Measurements from ENCODE around the gene DYNLL1. TPM values are rescaled to one million over a fixed set of nuclear protein-coding genes. Genes with fewer than 3 reads are reported as not detected.

The DYNLL1 gene
- total and polyA plus RNA-seq, 2 donors (not counting 3 experiments of a cell fraction or from before 2014, with no cell fraction given), result 469 to 600 TPM

DNA sequence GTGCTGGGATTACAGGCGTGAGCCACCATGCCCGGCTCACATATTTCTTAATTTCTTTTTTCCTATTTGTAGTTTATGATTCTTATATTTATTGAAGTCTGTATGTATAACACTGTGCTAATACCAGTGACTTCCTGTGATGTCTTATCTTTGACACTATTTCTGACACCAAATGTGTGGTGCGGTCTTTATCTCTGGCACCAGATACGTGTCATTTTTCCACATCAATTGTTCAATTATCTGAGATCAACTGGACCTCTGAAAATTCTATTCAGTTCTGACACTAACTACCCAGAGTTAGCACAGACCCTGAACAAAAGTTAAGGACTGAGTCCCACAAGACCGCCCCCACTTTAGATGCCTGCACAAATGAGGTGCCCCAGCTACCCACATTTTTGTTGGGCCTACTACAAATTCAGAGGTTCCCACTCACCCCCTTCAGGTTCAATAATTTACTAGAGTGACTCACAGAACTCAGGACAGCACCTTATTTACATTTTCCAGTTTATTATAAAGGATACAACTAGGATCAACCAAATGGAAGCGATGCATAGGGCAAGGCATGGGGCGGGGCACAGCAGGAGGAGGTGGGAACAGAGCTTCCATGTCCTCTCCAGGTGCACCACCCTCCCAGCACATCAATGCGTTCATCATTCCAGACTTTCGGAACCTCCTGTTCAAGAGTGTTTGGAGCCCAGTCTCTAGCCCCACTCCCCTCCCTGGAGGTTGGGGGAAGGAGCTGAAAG is 14.7 kb upstream of the DYNLL1 start:
- Histone ChIP-seq H4K20me1 (replicated peaks; ENCODE audit: control insufficient read depth, extremely low read depth, insufficient read depth, low read length) (no peaks in the 10 kb centered on the region), H3K27ac (ENCODE audit: insufficient read depth, low read depth, low read length) (no peak overlapping the region), H3K9me3 (replicated peaks; ENCODE audit: control insufficient read depth, insufficient read depth, low read length) (no peaks in the 10 kb centered on the region), H3K4me3 (replicated peaks in 1 of 3; ENCODE audit: insufficient read depth in 1 of 3, low read depth in 1 of 3, low read length in 3 of 3) (no peak overlapping the region), H2AFZ (ENCODE audit: low read depth, low read length) (no peak overlapping the region), H3K4me1 (ENCODE audit: control insufficient read depth, extremely low read depth, insufficient read depth, low read length) (no peaks in the 10 kb centered on the region), H3K36me3 (ENCODE audit: control insufficient read depth in 2 of 2, extremely low read depth in 1 of 2, insufficient read depth in 2 of 2, low read length in 2 of 2) (no peaks in the 10 kb centered on the region), H3K27me3 (ENCODE audit: control insufficient read depth in 2 of 2, insufficient read depth in 2 of 2, low read length in 2 of 2) (no peaks in the 10 kb centered on the region), H3K4me2 (ENCODE audit: insufficient read depth, low read length) (no peak overlapping the region), H3K9me1 (replicated peaks; ENCODE audit: control insufficient read depth, extremely low read depth, insufficient read depth, low read length) (no peaks in the 10 kb centered on the region), H3K9ac (replicated peaks; ENCODE audit: extremely low read depth, insufficient read depth, low read length) (no peak overlapping the region), H3K79me2 (ENCODE audit: control insufficient read depth, insufficient read depth, low read length) (no peaks in the 10 kb centered on the region)
- TF ChIP-seq GATA2 (IDR thresholded peaks at IDR 0.05; ENCODE audit: insufficient read depth, insufficient read length, low read depth, low read length) (no peak), FOS (IDR thresholded peaks at IDR 0.05; ENCODE audit: borderline replicate concordance, insufficient read depth, low read length) (no peak), MYC (IDR thresholded peaks at IDR 0.05; ENCODE audit: low read depth, low read length) (no peak)
- TF ChIP-seq, protein P1, sequence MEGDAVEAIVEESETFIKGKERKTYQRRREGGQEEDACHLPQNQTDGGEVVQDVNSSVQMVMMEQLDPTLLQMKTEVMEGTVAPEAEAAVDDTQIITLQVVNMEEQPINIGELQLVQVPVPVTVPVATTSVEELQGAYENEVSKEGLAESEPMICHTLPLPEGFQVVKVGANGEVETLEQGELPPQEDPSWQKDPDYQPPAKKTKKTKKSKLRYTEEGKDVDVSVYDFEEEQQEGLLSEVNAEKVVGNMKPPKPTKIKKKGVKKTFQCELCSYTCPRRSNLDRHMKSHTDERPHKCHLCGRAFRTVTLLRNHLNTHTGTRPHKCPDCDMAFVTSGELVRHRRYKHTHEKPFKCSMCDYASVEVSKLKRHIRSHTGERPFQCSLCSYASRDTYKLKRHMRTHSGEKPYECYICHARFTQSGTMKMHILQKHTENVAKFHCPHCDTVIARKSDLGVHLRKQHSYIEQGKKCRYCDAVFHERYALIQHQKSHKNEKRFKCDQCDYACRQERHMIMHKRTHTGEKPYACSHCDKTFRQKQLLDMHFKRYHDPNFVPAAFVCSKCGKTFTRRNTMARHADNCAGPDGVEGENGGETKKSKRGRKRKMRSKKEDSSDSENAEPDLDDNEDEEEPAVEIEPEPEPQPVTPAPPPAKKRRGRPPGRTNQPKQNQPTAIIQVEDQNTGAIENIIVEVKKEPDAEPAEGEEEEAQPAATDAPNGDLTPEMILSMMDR (IDR thresholded peaks at IDR 0.05; ENCODE audit: extremely low read depth in 1 of 2, insufficient read depth in 1 of 2, low read depth in 1 of 2, low read length in 2 of 2), result no peak
- DNase-seq (ENCODE audit: low read depth, low spot score), result no peak
- intact Hi-C loops (cut with micrococcal nuclease), result no loop called here
- dilution Hi-C loops (cut with MboI; ENCODE audit: extremely low pct_ligation_motif_present, low sequenced_read_pairs), result no loop called here
- no TSS peak for BruUV-seq (replicated peaks)
- no peak for FAIRE-seq
- ChIA-PET POLR2A (interaction anchor here (0.7 kb wide), 1 partner anchor 11 kb away, joined by 5 read pairs; no protein-coding TSS in a partner anchor), CTCF (no interaction called here)

DNA sequence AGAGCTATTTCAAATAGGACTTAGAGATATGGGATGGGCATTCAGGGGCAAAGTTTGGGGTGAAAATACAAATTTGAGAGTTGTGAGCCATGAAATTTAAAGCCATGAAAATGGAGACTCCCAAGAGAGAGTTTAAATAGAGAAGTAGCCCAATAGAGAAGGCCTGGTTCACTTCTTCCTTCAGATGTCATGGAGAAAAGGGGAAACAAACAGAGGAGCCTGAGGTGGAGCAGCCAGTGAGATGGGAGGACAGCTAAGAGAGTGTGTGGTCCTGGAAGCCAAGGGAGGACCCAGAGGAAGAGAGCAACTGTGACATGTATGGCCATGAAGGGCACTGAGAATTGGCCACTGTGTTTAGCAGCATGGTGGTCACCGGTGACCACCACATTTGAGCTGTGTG is 12.3 kb upstream of the DYNLL1 start:
- DNase-seq (ENCODE audit: low read depth, low spot score) (no peak), FAIRE-seq (no peak)
- TF ChIP-seq POLR2A (IDR thresholded peaks at IDR 0.05; ENCODE audit: low read depth, low read length) (no peak), POLR2AphosphoS5 (IDR thresholded peaks at IDR 0.05; ENCODE audit: insufficient read depth, low read depth, low read length) (no peak), EZH2 (IDR thresholded peaks at IDR 0.05; ENCODE audit: borderline replicate concordance, low read depth, low read length, severe bottlenecking) (no peak), MYC (IDR thresholded peaks at IDR 0.05; ENCODE audit: low read depth, low read length) (no peak), JUN (IDR thresholded peaks at IDR 0.05; ENCODE audit: borderline replicate concordance, insufficient read depth, insufficient read length, low read depth) (no peak), FOS (IDR thresholded peaks at IDR 0.05; ENCODE audit: borderline replicate concordance, insufficient read depth, low read length) (no peak), GATA2 (IDR thresholded peaks at IDR 0.05; ENCODE audit: insufficient read depth, insufficient read length, low read depth, low read length) (no peak)
- TF ChIP-seq, protein P2, sequence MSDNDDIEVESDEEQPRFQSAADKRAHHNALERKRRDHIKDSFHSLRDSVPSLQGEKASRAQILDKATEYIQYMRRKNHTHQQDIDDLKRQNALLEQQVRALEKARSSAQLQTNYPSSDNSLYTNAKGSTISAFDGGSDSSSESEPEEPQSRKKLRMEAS (IDR thresholded peaks at IDR 0.05; ENCODE audit: insufficient read depth, insufficient read length), result no peak
- TF ChIP-seq, protein P1 (IDR thresholded peaks at IDR 0.05; ENCODE audit: extremely low read depth in 1 of 2, insufficient read depth in 1 of 2, low read depth in 1 of 2, low read length in 2 of 2), result no peak
- no peaks in the 10 kb centered on the region for H3K27me3 ChIP-seq (ENCODE audit: control insufficient read depth in 2 of 2, insufficient read depth in 2 of 2, low read length in 2 of 2)
- no peak overlapping the region for H3K9ac ChIP-seq (replicated peaks; ENCODE audit: extremely low read depth, insufficient read depth, low read length)
- peaks cover 7% of the 10 kb centered on the region for H3K4me1 ChIP-seq (ENCODE audit: control insufficient read depth, extremely low read depth, insufficient read depth, low read length)
- H3K27ac ChIP-seq (ENCODE audit: insufficient read depth, low read depth, low read length), result no peak overlapping the region
- ChIA-PET POLR2A (interaction anchor here (0.9 kb wide), 1 partner anchor 13 kb away, joined by 3 read pairs; no protein-coding TSS in a partner anchor), CTCF (interaction anchor here (0.7 to 1.7 kb wide), 3 partner anchors 9 to 41 kb away, joined by 3 to 8 read pairs (median 7); partner anchors contain the start of gene DYNLL1)
- H3K9me3 ChIP-seq (replicated peaks; ENCODE audit: control insufficient read depth, insufficient read depth, low read length), result no peaks in the 10 kb centered on the region
- dilution Hi-C loops (cut with MboI; ENCODE audit: extremely low pct_ligation_motif_present, low sequenced_read_pairs), result no loop called here
- no peak overlapping the region for H3K4me3 ChIP-seq (replicated peaks in 1 of 3; ENCODE audit: insufficient read depth in 1 of 3, low read depth in 1 of 3, low read length in 3 of 3)
- H3K4me2 ChIP-seq (ENCODE audit: insufficient read depth, low read length), result no peak overlapping the region
- H3K79me2 ChIP-seq (ENCODE audit: control insufficient read depth, insufficient read depth, low read length), result no peaks in the 10 kb centered on the region
- H3K36me3 ChIP-seq (ENCODE audit: control insufficient read depth in 2 of 2, extremely low read depth in 1 of 2, insufficient read depth in 2 of 2, low read length in 2 of 2), result no peaks in the 10 kb centered on the region
- H4K20me1 ChIP-seq (replicated peaks; ENCODE audit: control insufficient read depth, extremely low read depth, insufficient read depth, low read length), result no peaks in the 10 kb centered on the region
- BruUV-seq (replicated peaks), result no TSS peak
- intact Hi-C loops (cut with micrococcal nuclease), result no loop called here
- no peaks in the 10 kb centered on the region for H3K9me1 ChIP-seq (replicated peaks; ENCODE audit: control insufficient read depth, extremely low read depth, insufficient read depth, low read length)
- H2AFZ ChIP-seq (ENCODE audit: low read depth, low read length), result no peak overlapping the region
